Stimulated activated CD4-positive, alpha-beta T cell treated with anti-CD3 and anti-CD28 coated beads, Interleukin-1b, Interleukin-23, amount 100 ng/mL, for 24 hours (primary cell): ENCODE measurements around the gene SLX4.

ENCODE experiments used
- DNase-seq, 4 experiments: peaks; one replicate each; pipeline ENCODE4 v3.0.0-alpha.2; 2020; ENCODE audit warnings: low read depth in 4 of 4, low spot score in 1 of 4

The SLX4 gene

GRCh38 chr16:3601614-3602319, 9.6 kb downstream of the SLX4 start:
- no peak for DNase-seq

GRCh38 chr16:3599922-3600321, 11.5 kb downstream of the SLX4 start:
- no peak for DNase-seq

GRCh38 chr16:3599121-3599520, 12.3 kb downstream of the SLX4 start:
- no peak for DNase-seq

GRCh38 chr16:3598236-3598635, 13.2 kb downstream of the SLX4 start:
- DNase-seq = no peak

DNA sequence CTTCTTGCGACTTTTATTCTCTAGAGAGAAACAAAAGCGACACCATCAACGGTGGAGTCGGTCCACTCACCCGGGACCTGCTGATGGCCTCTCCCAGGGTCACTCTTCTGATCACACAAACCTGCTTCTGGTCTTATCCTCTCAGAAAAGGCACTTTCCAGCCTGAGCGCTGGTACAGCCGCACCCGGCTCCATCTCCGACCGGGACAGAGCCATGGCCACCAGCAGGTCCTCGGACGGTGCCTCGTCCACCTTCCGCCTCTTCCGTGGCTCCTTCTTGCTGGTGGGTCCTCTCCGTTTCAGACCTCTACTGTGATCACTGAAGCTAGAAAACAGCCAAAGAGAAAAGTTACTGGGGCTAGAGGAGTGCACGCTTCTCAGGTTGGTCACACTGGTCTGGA, 13.7 kb downstream of the SLX4 start:
- no peak for DNase-seq

DNA sequence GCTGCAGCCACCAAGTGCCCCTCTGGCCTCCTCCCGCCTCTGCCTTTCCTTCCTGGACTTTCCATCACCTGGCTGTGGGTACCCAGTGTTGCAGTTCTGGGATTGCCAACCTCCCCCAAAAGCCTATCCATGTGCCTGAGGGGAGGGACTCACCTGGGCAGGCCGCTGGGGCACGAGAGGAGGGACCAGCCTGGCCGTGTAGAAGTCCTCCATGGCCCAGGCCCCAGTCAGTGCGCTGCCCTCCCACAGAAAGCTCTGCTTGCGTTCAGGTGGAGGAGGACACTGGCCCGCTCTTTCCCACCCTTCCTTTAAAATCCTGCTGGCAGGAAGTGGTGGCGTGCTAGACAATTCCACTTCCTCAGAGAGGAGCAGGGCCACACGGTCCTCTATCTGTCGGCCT, 14.2 kb downstream of the SLX4 start:
- DNase-seq = no peak

- no peak for DNase-seq
Observed at GRCh38 chr16:3596101-3596861, 15.1 kb downstream of the SLX4 start.

DNA sequence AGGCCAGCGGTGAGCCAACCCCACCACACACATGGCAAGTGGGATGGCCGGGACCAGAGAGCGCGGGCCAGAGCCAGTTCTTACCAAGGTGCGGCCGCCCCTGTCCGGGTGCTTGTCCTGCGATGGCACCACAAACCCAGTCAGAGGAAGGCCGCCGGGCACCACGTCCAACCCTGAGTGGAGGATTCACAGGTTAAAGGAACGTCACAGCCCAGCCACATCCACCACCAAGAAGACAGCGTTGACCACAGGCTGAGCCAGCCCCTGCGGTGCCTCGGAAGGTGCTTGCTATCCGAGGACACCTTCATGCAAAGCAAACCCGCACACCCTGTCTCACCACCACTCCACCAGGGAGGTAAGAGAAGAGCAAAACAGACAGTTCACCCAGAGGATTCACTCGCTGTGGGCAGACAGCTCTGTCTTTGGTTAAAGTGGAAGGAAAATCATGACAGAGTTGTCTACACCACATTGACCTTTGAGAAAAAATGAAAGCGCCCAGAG, 15.8 kb downstream of the SLX4 start:
- DNase-seq = no peak

- no peak for DNase-seq
Observed at GRCh38 chr16:3595110-3595486, 16.3 kb downstream of the SLX4 start.

DNA sequence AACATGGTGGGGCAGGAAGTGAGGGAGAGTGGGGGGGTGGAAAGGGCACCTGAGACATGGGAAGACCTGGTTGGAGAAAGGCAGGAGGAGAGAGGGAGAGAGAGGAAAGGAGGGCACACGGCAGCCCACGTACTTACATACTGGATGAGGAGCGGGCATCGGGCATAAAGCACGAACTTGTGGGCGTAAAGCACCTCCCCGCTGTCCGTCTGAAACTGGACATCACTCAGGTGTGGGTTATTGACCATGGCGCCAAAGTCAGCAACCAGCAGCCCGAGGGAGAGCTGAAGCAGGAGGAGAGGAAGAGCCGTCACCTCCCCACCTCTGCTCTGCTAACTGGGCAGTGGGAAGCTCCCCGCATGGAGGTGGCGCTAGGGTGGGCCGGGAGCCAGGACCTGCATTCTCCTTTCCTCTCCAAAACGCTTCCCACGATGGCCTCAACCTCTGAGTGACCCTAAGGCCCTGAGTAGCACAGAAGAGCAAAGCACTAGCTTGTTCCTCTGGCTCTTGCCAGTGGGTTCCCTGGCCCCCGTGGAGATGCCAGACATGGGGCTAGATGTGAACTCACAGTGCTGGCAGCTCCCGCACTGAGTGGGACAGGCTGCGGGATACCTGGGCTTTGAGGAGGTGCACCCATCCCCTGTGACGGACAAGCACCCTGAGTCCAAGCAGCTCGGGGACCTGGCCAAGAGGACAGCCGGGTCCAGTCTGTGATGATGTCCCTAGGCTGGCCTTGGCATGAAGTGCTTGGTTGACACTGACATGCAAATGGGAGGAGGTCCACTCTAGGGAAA, 16.9 kb downstream of the SLX4 start:
- DNase-seq = no peak

GRCh38 chr16:3592559-3592958, 18.8 kb downstream of the SLX4 start:
- DNase-seq = no peak

DNA sequence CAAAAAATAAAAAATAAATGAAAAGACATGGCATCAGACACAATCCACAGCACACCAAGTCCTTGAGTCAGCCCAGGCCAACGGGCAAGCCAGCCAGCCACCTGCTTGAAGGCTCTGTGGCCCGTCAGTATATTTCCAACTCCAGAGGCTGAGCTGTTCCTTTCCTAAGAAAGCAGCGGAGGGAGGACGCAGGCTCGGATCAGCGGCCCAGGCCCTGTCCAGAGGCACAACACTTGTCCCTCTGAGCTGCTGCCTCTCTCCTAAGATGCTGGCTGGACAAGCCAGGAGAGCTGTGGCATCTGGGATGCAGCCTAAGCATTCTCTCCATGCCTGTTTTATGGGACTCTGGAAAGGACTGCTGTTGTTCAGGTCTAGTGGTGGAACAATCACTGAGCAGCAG, 19.4 kb downstream of the SLX4 start:
- no peak for DNase-seq

- no peak for DNase-seq
Observed at GRCh38 chr16:3591436-3591803, 20.0 kb downstream of the SLX4 start.

- no peak for DNase-seq
Observed at GRCh38 chr16:3590736-3591435, 20.5 kb downstream of the SLX4 start.

GRCh38 chr16:3589991-3590701, 21.3 kb downstream of the SLX4 start:
- DNase-seq = no peak

DNA sequence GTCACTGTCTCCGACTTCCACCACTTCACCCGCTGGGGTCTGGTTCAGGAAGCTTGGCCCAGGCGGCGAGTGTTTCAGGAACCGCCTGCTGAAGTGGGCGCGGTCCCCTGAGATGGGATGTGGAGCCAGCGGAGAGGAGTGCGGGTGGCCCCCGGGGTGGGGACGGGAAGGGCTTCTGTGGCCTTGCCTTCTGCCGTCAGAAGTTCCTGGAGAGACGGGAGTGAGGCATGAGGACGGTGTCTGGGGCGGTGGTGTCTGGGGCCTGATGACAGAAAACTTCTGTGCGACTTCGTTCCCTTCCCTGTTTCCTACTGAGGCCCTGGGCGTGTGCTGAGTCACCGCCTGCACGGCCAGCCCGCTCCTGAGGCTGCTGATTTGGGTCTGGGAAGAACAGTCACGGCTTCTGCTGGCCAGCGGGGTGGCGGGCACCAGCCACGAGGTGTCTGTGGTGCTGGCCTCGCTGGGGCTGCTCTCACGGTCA, 21.9 kb downstream of the SLX4 start:
- no peak for DNase-seq

- no peak for DNase-seq
Observed at GRCh38 chr16:3589001-3589400, 22.4 kb downstream of the SLX4 start.

- DNase-seq = no peak
Observed at GRCh38 chr16:3587547-3588110, 23.8 kb downstream of the SLX4 start.

- no peak for DNase-seq
Observed at GRCh38 chr16:3584412-3584811, 27.0 kb downstream of the SLX4 start.
